Upper lobe of left lung (tissue), 6 donors: Measurements from ENCODE around the gene CMTM1. TPM values are rescaled to one million over a fixed set of nuclear protein-coding genes. Genes with fewer than 3 reads are reported as not detected.
"Not testable (repeated sequence)": the region's sequence is repeated elsewhere in the genome, so short reads cannot be mapped to it uniquely, and the experiment has no call there.

ENCODE experiments used
- ATAC-seq, 2 donors: fragments of 200-7000 bp; cut with Tn5 transposase; one replicate each; pipeline ENCODE4 v1.9.1; 2022; ENCODE audit warnings: mild to moderate bottlenecking in 2 of 2, moderate library complexity in 2 of 2; ENCODE audit not compliant: low FRiP score in 2 of 2
- DNase-seq, 2 donors: peaks; one replicate each; pipeline ENCODE4 v3.0.0-alpha.2; 2019 to 2020
- H3K27ac ChIP-seq, 4 donors: fragments of 200-600 bp; sonication (generic); one replicate each; pipeline ENCODE4 v1.5.1; 2016 to 2019
- H3K27me3 ChIP-seq, 4 donors: fragments of 200-600 bp; sonication (generic); one replicate each; pipeline ENCODE4 v1.5.1; 2017 to 2019
- H3K36me3 ChIP-seq, 4 donors: fragments of 200-600 bp; sonication (generic); one replicate each; pipeline ENCODE4 v1.5.1; 2016 to 2019
- H3K4me1 ChIP-seq, 4 donors: fragments of 200-600 bp; sonication (generic); one replicate each; pipeline ENCODE4 v1.5.1; 2018 to 2019
- H3K4me3 ChIP-seq, 4 donors: fragments of 200-600 bp; sonication (generic); one replicate each; pipeline ENCODE4 v1.5.1; 2017 to 2019; ENCODE audit warnings: mild to moderate bottlenecking in 2 of 4, moderate library complexity in 1 of 4
- H3K9me3 ChIP-seq, 4 donors: fragments of 200-600 bp; sonication (generic); one replicate each; pipeline ENCODE4 v1.5.1; 2018 to 2019
- EP300 ChIP-seq, 4 donors: sonication (generic); formaldehyde crosslinking; IDR thresholded peaks; one replicate each; pipeline ENCODE4 v1.5.1; 2017; ENCODE audit warnings: antibody characterized with exemption in 4 of 4, control low read depth in 2 of 4
- POLR2A ChIP-seq, 4 donors: fragments of 450-650 bp; IDR thresholded peaks; one replicate each; pipeline ENCODE4 v1.5.1; 2016 to 2017; ENCODE audit warnings: antibody characterized with exemption in 4 of 4, mild to moderate bottlenecking in 2 of 4
- POLR2AphosphoS5 ChIP-seq, 2 donors: sonication (generic); formaldehyde crosslinking; IDR thresholded peaks; one replicate each; pipeline ENCODE4 v1.5.1; 2017; ENCODE audit warnings: antibody characterized with exemption in 2 of 2
- WGBS, 2 donors: methylation state at CpG; one replicate each; pipeline ENCODE4 v1.1.5; 2017 to 2018; 5-methylcytosine and 5-hydroxymethylcytosine counted together
- small RNA-seq, 4 donors: library from RNA; depleted of rRNA; stranded (forward); fragments of <200 nt; gene quantifications; one replicate each; pipeline ENCODE3, GENCODE V24; 2016
- total RNA-seq, 6 donors: library from RNA; depleted of rRNA in 4 of 6; stranded (reverse); fragments of >200 nt in 4 of 6; gene quantifications; one replicate each; pipeline versions ENCODE4 v1.1.0 to v1.2.1, GENCODE V29; 2016 to 2021
- TF ChIP-seq, protein P1 (sequence below), 6 experiments: fragments of 450-650 bp in 4 of 6; fragments of 200-600 bp in 2 of 6; sonication (generic) in 2 of 6; IDR thresholded peaks; one replicate each; pipeline ENCODE4 v1.5.1; 2016 to 2019; ENCODE audit warnings: antibody characterized with exemption in 6 of 6
- donor health status: DM: no; HTN: no; CAD: no; lungs with moderate emphysema.
- donor health status: DM: no; HTN: yes; CAD: no; lungs with severe emphysema.

Gene CMTM1
- total RNA-seq, 6 donors from 2014 or later = 0.61 to 9.5 (median 2.6) TPM; not detected in 2

DNA sequence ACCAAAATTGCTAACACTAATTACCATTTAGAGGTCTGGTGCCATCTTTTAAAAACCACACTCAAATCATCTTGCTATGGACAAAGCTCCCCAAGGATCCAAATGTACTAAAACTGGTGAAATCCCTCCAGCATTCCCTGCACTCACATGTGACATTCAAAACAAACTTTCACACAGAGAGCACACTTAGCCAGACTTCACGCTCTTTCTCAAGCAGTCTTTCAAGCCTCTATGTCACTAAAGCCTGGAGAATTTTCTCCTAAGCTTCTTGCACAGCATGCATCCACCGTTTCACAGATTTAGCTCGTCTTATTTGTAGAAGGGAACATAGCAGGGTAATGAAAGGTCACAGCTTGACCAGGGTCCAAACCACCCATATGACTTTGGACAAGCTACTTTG lies 57.5 kb downstream of the CMTM1 start:
- Histone ChIP-seq H3K4me3 (no peak overlapping the region), H3K27me3 (no peaks in the 10 kb centered on the region), H3K9me3 (no peaks in the 10 kb centered on the region), H3K36me3 (peaks cover 0 to 23% (median 15%) of the 10 kb centered on the region in 4 donors), H3K27ac (no peak overlapping the region), H3K4me1 (peaks cover 0 to 2% (median 0%) of the 10 kb centered on the region in 4 donors)
- no peak for ATAC-seq
- WGBS, 2 donors = 79 to 91% methylated on average over 3 of the region's 3 CpGs
- DNase-seq = no peak
- TF ChIP-seq EP300 (IDR thresholded peaks at IDR 0.05) (no peak), POLR2AphosphoS5 (IDR thresholded peaks at IDR 0.05) (no peak), POLR2A (IDR thresholded peaks at IDR 0.05) (no peak)
- TF ChIP-seq, protein P1, sequence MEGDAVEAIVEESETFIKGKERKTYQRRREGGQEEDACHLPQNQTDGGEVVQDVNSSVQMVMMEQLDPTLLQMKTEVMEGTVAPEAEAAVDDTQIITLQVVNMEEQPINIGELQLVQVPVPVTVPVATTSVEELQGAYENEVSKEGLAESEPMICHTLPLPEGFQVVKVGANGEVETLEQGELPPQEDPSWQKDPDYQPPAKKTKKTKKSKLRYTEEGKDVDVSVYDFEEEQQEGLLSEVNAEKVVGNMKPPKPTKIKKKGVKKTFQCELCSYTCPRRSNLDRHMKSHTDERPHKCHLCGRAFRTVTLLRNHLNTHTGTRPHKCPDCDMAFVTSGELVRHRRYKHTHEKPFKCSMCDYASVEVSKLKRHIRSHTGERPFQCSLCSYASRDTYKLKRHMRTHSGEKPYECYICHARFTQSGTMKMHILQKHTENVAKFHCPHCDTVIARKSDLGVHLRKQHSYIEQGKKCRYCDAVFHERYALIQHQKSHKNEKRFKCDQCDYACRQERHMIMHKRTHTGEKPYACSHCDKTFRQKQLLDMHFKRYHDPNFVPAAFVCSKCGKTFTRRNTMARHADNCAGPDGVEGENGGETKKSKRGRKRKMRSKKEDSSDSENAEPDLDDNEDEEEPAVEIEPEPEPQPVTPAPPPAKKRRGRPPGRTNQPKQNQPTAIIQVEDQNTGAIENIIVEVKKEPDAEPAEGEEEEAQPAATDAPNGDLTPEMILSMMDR (IDR thresholded peaks at IDR 0.05) = no peak

DNA sequence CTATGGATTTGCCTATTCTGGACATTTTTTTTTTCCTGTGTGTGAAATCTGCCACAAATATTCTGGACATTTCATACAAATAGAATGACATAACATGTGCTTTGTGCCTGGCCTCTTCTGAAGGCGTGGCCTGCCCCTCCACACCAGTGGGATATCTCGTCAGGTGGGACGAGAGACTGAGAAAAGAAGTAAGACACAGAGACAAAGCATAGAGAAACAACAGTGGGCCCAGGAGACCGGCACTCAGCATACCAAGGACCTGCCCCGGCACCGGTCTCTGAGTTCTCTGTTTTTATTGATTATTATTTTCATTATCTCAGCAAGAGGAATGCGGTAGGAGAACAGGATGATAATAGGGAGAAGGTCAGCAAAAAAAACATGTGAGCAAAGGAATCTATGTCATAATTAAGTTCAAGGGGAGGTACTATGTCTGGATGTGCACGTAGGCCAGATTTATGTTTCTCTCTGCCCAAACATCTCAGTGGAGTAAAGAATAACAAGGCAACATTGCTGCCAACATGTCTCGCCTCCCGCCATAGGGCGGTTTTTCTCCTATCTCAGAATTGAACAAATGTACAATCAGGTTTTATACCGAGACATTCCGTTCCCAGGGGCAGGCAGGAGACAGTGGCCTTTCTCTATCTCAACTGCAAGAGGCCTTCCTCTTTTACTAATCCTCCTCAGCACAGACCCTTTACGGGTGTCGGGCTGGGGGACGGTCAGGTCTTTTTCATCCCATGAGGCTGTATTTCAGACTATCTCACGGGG lies 61.6 kb downstream of the CMTM1 start:
- not testable (repeated sequence) for H3K27ac ChIP-seq, H3K36me3 ChIP-seq, H3K4me3 ChIP-seq, ATAC-seq, H3K27me3 ChIP-seq, H3K4me1 ChIP-seq, H3K9me3 ChIP-seq, DNase-seq
- 94 to 96% methylated on average over 17 of the region's 17 CpGs for WGBS, 2 donors

Small RNA genes within 50 kb of the gene (small RNA-seq; reads per million reads assigned to genes)
- 0 to 0.11 (median 0) reads per million in 4 donors for gene CKLF-CMTM1

Other genes starting within 250 kb of the CMTM1 start
- 100 to 1,000 TPM in 3 of 6 donors, 10 to 100 TPM in 3; 54.5 to 146 (median 89.8) TPM for gene CDH5, start 199.7 kb upstream of the CMTM1 start, total RNA-seq
- gene BEAN1, start 139.1 kb upstream of the CMTM1 start, total RNA-seq = 1 to 10 TPM in 1 of 6 donors, under 1 TPM in 3, not detected in 2; 0.22 to 1.0 (median 0.35) TPM
- gene TK2, start 16.3 kb upstream of the CMTM1 start, total RNA-seq = 10 to 100 TPM; 28.2 to 54.0 (median 36.6) TPM
- 10 to 100 TPM; 18.2 to 71.7 (median 47.4) TPM for gene CKLF, start 13.9 kb upstream of the CMTM1 start, total RNA-seq
- gene CMTM2, start 13.0 kb downstream of the CMTM1 start, total RNA-seq = 1 to 10 TPM in 3 of 6 donors, under 1 TPM in 1, not detected in 2; 0.55 to 4.4 (median 3.4) TPM
- gene CMTM3, start 38.3 kb downstream of the CMTM1 start, total RNA-seq = 10 to 100 TPM in 5 of 6 donors, 1 to 10 TPM in 1; 4.2 to 52.1 (median 23.6) TPM
- gene CMTM4, start 130.3 kb downstream of the CMTM1 start, total RNA-seq = 10 to 100 TPM; 35.6 to 82.1 (median 55.1) TPM
- gene DYNC1LI2, start 185.2 kb downstream of the CMTM1 start, total RNA-seq = 100 to 1,000 TPM in 5 of 6 donors, 10 to 100 TPM in 1; 91.5 to 190 (median 132) TPM
- under 1 TPM in 2 of 6 donors, not detected in 4; 0.31 to 0.55 TPM for gene TERB1, start 235.1 kb downstream of the CMTM1 start, total RNA-seq